GM21723 (cell line): ENCODE data around the gene AASS.

Experiments
- ATAC-seq: cut with Tn5 transposase; IDR thresholded peaks from one replicate; pipeline ENCODE4 v1.9.1; 2021; ENCODE audit warnings: mild to moderate bottlenecking, moderate library complexity; ENCODE audit not compliant: unreplicated experiment

The AASS gene

DNA sequence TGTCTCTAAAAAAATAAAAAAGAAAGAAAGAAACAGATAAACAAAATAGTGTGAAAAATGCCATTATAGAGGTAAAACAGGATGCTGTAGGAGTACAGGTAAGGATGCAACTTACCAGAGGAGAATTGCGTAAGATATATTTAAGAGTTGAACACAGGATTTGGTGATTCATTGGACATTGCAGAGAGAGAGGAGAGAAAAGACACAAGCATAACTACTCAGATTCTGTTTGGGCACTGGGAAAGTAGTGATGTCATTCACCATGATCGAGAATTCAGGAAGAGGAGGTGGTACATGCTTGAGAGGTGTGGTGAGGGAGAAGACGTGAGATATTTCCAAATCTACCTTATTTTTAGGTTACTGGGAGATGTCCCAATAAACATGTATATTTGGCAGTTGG is 97.6 kb downstream of the AASS start:
- ATAC-seq, result no peak

DNA sequence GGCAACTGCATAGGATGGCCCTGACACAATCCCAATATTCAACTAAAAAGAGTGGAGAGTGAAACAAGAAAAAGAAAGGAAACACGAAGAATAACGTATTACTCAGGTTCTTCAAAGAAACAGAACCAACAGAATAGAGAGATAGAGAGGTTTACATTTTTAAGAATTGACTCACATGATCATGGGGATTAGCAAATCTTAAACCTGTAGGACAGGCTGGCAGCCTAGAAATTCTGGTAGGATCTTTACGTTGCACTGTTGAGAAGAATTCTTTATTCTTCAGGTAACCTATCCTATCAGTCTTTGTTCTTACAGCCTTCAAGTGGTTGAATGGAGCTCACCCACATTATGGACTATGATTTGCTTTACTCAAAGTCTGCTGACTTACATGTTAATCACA is 103.9 kb downstream of the AASS start:
- ATAC-seq, result no peak

DNA sequence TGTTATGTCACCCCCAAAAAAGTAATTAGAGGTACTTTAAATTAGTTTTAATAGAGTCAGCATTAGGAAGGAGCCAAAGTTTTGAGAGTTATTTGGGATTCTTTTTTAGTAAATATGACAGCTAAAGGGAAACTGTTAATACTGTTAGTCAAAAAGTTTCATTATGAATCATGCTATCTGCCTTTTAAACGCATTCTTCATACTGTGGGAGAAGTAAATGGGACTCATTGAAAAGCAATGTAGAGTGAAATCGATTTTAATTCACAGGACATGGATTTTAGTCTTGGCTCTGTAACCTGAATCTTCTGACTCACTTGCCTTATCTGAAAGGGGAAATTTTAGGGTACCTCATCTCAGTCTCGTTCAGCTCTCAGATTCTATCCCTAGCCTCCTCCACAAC is 105.1 kb downstream of the AASS start:
- ATAC-seq, result no peak

DNA sequence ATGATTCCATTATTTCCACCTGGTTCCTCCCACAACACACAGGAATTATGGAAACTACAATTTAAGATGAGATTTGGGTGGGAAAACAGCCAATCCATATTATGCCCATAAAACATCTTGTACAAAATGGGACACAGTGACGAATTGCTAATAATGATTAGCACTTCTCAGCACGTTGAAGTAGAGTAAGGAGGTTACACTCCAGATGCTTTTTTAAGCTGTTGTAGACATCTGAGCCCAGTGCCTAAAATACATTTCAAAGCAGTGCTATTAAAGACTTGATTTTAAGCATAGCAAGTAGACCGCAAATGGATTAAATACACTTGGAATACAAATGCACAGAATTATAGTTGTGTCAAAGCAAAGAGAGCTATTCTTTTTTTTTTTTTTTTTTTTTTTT is 105.9 kb downstream of the AASS start:
- ATAC-seq, result no peak

DNA sequence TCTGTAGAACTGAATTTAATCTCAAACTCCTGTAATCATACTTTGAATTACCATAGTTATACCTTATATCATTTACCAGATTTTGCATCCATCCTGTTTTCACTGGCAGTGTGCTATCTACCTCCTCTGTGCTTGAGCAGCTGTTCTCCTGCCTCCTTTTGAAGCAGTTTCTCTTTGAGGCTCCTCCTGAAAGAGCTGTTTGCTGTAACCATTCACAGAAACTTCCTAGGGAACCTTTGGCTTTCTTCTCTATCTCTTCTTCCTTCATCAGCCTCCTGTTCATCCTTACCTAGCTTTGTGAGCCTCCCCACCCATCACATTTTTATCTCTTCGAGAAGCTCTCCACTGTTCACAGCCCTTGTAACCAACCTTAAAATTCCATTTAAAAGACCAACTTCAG is 108.2 kb downstream of the AASS start:
- no peak for ATAC-seq

DNA sequence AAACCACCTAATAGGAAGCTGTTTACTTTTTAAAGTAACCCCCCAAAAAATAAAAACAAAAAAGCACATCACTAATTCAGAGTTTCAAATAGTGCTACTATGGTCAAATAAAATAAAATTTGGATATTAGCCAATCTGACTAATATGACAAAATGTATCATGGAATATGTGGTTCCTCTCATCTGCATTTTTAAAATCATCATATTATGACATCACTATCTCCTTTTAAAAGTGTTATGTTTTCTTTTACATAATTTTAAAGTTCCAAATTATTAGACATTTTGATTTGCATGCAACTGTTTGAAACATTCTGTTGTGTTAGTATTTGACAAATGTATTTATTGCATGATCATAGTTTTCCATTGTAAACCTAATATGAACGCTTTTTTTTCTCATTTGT is 110.4 kb downstream of the AASS start:
- ATAC-seq, result no peak

DNA sequence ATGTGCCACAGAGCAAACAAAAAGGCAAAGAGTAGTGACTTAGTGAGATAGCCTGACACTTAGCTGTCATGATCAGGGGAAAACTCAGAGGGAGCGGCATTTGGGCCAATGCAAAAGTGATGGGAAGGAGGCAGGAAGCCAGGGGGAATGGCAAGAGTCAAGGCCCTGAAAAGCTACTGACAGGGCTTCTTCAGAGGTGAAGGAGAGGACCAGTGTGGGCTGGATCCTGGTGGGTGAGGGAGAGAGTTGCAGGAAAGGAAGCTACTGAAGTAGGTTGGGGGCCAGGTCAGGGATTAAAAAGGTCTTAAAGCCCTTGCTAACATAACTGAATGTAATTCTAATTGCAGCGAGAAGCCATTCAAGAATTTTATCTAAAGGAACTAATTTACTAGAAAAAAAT is 117.0 kb downstream of the AASS start:
- ATAC-seq, result no peak
